Germinal center (tissue), 1 donor: ENCODE results near the gene ZNF506.
"Not testable (repeated sequence)": the region's sequence is repeated elsewhere in the genome, so short reads cannot be mapped to it uniquely, and the experiment has no call there.

Source experiments
- DNase-seq: peaks from one replicate; pipeline ENCODE4 v3.0.0; 2012; ENCODE audit warnings: mixed read lengths, low spot score

Gene ZNF506

DNA sequence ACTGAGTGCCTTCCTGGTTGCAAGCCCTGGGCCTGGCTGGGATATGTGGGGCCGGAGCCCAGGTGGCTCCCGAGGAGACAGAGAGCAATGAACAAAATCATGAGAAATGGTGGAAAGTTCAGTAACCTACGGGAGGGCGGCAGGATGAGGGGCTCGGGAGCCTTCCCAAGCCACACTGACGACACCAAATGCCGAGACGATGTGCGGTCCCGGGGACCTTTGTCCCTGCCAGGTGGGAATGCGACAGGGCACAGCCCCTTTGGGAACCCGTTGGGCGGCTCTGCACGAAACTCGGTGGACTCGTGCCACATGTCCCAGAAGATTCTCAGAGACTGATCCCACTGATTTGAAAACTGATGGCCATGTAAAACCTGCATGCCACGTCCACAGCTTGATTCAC lies 76.9 kb downstream of the ZNF506 start:
- no peak for DNase-seq

DNA sequence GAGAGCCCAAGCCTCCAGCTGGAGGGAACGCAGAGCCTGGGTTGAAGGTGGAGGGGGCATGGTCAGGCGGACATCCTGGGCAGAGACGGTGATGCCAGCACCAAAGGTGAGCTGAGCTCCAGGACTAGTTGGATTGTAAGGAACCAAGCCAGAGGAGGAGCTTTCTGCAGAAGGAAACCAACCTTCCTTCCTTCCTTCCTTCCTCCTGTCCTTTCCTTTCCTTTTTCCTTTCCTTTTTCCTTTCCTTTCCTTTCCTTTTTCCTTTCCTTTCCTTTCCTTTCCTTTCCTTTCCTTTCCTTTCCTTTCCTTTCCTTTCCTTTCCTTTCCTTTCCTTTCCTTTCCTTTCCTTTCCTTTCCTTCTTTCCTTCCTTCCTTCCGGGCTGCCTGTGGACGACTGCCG lies 77.6 kb downstream of the ZNF506 start:
- not testable (repeated sequence) for DNase-seq

DNA sequence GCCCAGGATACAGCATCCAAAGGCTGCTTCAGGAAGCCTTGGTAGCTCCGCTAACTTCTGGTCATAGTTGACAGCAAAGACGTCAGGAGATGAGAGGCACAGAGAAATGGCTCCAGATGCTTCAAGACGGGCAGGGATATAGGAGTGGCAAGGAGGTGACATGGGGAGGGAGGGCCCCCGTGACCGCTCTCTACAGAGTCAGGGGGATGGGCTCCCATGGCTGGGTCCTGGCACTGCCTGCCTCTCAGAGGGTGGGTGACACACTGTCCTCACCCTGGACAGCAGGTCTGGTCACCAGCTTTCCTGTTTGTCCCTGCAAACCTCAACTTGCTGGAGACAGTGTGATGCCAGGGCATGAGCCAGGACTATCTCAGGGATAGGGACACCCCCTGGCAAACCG lies 78.4 kb downstream of the ZNF506 start:
- DNase-seq: no peak

DNA sequence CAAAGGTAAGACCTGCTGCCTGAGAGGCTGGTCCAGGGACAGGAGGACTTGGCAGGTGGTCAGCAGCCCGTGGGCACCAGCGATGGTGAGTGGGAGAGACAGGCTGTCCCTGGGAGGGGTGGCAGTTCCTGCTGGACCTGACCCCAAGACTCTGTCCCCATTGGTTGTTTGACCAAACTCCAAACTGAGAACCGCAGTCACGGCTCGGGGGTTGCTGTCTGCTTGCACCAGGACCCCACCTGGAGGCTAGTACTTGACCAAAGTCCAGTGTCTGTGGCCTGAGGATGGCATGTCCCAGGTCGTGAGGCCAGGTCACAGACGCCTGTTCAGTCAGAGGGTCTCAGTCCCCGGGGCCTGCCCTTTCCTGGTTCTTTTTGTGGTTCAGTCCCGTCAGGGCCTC lies 78.8 kb downstream of the ZNF506 start:
- no peak for DNase-seq
